ENCODE measurements around the gene RNF4. TPM values are rescaled to one million over a fixed set of nuclear protein-coding genes. Genes with fewer than 3 reads are reported as not detected.
"Not testable (repeated sequence)": the region's sequence is repeated elsewhere in the genome, so short reads cannot be mapped to it uniquely, and the experiment has no call there.

Gene RNF4
- polyA plus RNA-seq, 1 donor: 39.6 TPM

- DNase-seq: peak; percentile 42
Observed at GRCh38 chr4:2535376-2536192, 66.7 kb downstream of the RNF4 start.

- peak; percentile 100 for DNase-seq
Observed at GRCh38 chr4:2536193-2537010, 67.5 kb downstream of the RNF4 start, which contains the start of gene FAM193A. TSS of gene FAM193A (plus strand) at chr4:2536647. CDS start at chr4:2536916, 269 bp downstream.

- peak; percentile 66 for DNase-seq
Observed at GRCh38 chr4:2537011-2537830, 68.3 kb downstream of the RNF4 start.

GRCh38 chr4:2543580-2544191 is 74.8 kb downstream of the RNF4 start:
- not testable (repeated sequence) for DNase-seq

GRCh38 chr4:2545321-2546013 is 76.6 kb downstream of the RNF4 start:
- no peak for DNase-seq

- no peak for DNase-seq
Observed at GRCh38 chr4:2546286-2546823, 77.4 kb downstream of the RNF4 start.

- DNase-seq: not testable (repeated sequence)
Observed at GRCh38 chr4:2546961-2547691, 78.2 kb downstream of the RNF4 start.

- no peak for DNase-seq
Observed at GRCh38 chr4:2551118-2551517, 82.2 kb downstream of the RNF4 start.

- no peak for DNase-seq
Observed at GRCh38 chr4:2552806-2553205, 83.9 kb downstream of the RNF4 start.

- no peak for DNase-seq
Observed at GRCh38 chr4:2558301-2558700, 89.4 kb downstream of the RNF4 start.

GRCh38 chr4:2560167-2560566 is 91.3 kb downstream of the RNF4 start:
- DNase-seq: no peak

Other genes starting within 250 kb of the RNF4 start
- gene HAUS3, start 227.0 kb upstream of the RNF4 start, polyA plus RNA-seq (ENCODE audit: insufficient read length): 13.7 TPM
- gene POLN, start 227.0 kb upstream of the RNF4 start, polyA plus RNA-seq (ENCODE audit: insufficient read length): 3.1 TPM
- 69.2 TPM for gene MXD4, start 207.0 kb upstream of the RNF4 start, polyA plus RNA-seq (ENCODE audit: insufficient read length)
- gene ZFYVE28, start 50.5 kb upstream of the RNF4 start, polyA plus RNA-seq (ENCODE audit: insufficient read length): 2.5 TPM
- not detected for gene CFAP99, start 50.2 kb upstream of the RNF4 start, polyA plus RNA-seq (ENCODE audit: insufficient read length)
- 23.6 TPM for gene FAM193A, start 67.5 kb downstream of the RNF4 start, polyA plus RNA-seq (ENCODE audit: insufficient read length)

All from hindlimb muscle (tissue), 1 donor.